ENCODE measurements around the gene MTARC2. TPM values are rescaled to one million over a fixed set of nuclear protein-coding genes. Genes with fewer than 3 reads are reported as not detected.

Gene MTARC2
- total RNA-seq, 1 donor from 2014 or later: not detected

GRCh38 chr1:220757441-220757840 lies 9.3 kb downstream of the MTARC2 start:
- Mint-ChIP-seq H3K27me3 (ENCODE audit: insufficient read depth, low read depth) (no peaks in the 10 kb centered on the region), H3K9me3 (no peaks in the 10 kb centered on the region), H3K4me1 (no peaks in the 10 kb centered on the region), H3K36me3 (peaks cover 2% of the 10 kb centered on the region), H3K27ac (no peak overlapping the region), H3K4me3 (no peak overlapping the region)
- H2AFZ ChIP-seq (replicated peaks): no peak overlapping the region
- no peaks in the 10 kb centered on the region for H3K27me3 ChIP-seq
- H3K9ac ChIP-seq: no peak overlapping the region
- no peaks in the 10 kb centered on the region for H3K79me2 ChIP-seq (ENCODE audit: low read depth)
- H4K20me1 ChIP-seq (ENCODE audit: low read depth): no peaks in the 10 kb centered on the region
- DNase-seq (ENCODE audit: low spot score): no peak
- H3K4me2 ChIP-seq: no peak overlapping the region
- H3K27ac ChIP-seq: no peak overlapping the region
- TF ChIP-seq EZH2 (IDR thresholded peaks at IDR 0.05) (no peak), EZH2phosphoT487 (IDR thresholded peaks at IDR 0.05) (no peak)
- TF ChIP-seq, protein P1, sequence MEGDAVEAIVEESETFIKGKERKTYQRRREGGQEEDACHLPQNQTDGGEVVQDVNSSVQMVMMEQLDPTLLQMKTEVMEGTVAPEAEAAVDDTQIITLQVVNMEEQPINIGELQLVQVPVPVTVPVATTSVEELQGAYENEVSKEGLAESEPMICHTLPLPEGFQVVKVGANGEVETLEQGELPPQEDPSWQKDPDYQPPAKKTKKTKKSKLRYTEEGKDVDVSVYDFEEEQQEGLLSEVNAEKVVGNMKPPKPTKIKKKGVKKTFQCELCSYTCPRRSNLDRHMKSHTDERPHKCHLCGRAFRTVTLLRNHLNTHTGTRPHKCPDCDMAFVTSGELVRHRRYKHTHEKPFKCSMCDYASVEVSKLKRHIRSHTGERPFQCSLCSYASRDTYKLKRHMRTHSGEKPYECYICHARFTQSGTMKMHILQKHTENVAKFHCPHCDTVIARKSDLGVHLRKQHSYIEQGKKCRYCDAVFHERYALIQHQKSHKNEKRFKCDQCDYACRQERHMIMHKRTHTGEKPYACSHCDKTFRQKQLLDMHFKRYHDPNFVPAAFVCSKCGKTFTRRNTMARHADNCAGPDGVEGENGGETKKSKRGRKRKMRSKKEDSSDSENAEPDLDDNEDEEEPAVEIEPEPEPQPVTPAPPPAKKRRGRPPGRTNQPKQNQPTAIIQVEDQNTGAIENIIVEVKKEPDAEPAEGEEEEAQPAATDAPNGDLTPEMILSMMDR (IDR thresholded peaks at IDR 0.05): no peak
- H3K4me1 ChIP-seq: no peaks in the 10 kb centered on the region
- no peaks in the 10 kb centered on the region for H3F3A ChIP-seq (ENCODE audit: low read depth)
- H3K4me3 ChIP-seq: no peak overlapping the region
- no peaks in the 10 kb centered on the region for H3K36me3 ChIP-seq
- H3K9me3 ChIP-seq (ENCODE audit: low read depth): no peaks in the 10 kb centered on the region

GRCh38 chr1:220759147-220759546 lies 11.0 kb downstream of the MTARC2 start:
- DNase-seq (ENCODE audit: low spot score): no peak
- Histone ChIP-seq H3K4me2 (no peak overlapping the region), H3F3A (ENCODE audit: low read depth) (no peaks in the 10 kb centered on the region), H4K20me1 (ENCODE audit: low read depth) (no peaks in the 10 kb centered on the region), H3K27ac (no peak overlapping the region), H3K4me1 (no peaks in the 10 kb centered on the region), H3K36me3 (no peaks in the 10 kb centered on the region), H3K9me3 (ENCODE audit: low read depth) (no peaks in the 10 kb centered on the region), H2AFZ (replicated peaks) (no peak overlapping the region), H3K79me2 (ENCODE audit: low read depth) (no peaks in the 10 kb centered on the region), H3K9ac (no peak overlapping the region), H3K4me3 (no peak overlapping the region), H3K27me3 (no peaks in the 10 kb centered on the region)
- Mint-ChIP-seq H3K9me3 (no peaks in the 10 kb centered on the region), H3K4me3 (no peak overlapping the region), H3K36me3 (peaks cover 2% of the 10 kb centered on the region), H3K27me3 (ENCODE audit: insufficient read depth, low read depth) (no peaks in the 10 kb centered on the region), H3K27ac (no peak overlapping the region), H3K4me1 (no peaks in the 10 kb centered on the region)
- TF ChIP-seq, protein P1 (IDR thresholded peaks at IDR 0.05): no peak
- TF ChIP-seq EZH2phosphoT487 (IDR thresholded peaks at IDR 0.05): no peak

DNA sequence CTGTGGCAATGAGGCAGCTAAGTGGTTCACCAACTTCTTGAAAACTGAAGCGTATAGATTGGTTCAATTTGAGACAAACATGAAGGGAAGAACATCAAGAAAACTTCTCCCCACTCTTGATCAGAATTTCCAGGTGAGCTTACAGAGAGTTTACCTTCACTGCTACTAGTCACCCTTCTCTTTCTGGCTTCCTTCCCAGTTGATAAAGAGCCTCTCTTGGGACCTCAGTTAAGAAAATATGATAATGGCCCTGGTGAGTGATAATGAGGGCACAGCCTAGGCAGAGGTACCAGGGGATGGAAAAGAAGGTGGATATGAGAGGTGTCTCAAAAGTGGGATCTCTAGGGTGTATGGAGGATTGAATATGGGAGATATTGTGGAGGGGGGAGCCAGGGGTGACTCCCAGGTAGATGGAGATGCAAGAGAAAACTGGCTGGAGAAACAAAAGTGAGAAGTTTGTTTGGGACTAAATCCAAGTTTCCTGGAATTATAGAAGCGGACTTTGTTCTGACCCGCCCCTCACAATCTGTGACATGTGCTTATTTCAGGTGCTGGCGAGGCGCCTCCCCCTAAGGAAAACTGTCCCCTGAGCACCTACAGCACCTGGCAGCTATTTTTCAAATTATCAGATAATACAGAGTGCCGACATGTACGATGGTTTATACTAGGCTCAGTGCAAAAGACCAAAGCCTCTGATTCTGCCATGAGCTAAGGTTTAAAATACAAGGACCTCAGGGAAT lies 13.7 kb downstream of the MTARC2 start:
- no peaks in the 10 kb centered on the region for H3K79me2 ChIP-seq (ENCODE audit: low read depth)
- TF ChIP-seq EZH2 (IDR thresholded peaks at IDR 0.05) (no peak), EZH2phosphoT487 (IDR thresholded peaks at IDR 0.05) (no peak)
- TF ChIP-seq, protein P1 (IDR thresholded peaks at IDR 0.05): no peak
- H3K27ac ChIP-seq: no peak overlapping the region
- H3K27me3 ChIP-seq: no peaks in the 10 kb centered on the region
- no peaks in the 10 kb centered on the region for H3K36me3 ChIP-seq
- no peaks in the 10 kb centered on the region for H4K20me1 ChIP-seq (ENCODE audit: low read depth)
- DNase-seq (ENCODE audit: low spot score): no peak
- H2AFZ ChIP-seq (replicated peaks): no peak overlapping the region
- H3F3A ChIP-seq (ENCODE audit: low read depth): no peaks in the 10 kb centered on the region
- no peaks in the 10 kb centered on the region for H3K9me3 ChIP-seq (ENCODE audit: low read depth)
- Mint-ChIP-seq H3K36me3 (no peaks in the 10 kb centered on the region), H3K4me3 (no peak overlapping the region), H3K27me3 (ENCODE audit: insufficient read depth, low read depth) (no peaks in the 10 kb centered on the region), H3K9me3 (no peaks in the 10 kb centered on the region), H3K4me1 (no peaks in the 10 kb centered on the region), H3K27ac (no peak overlapping the region)
- no peak overlapping the region for H3K4me2 ChIP-seq
- H3K4me3 ChIP-seq: no peak overlapping the region
- H3K4me1 ChIP-seq: no peaks in the 10 kb centered on the region
- no peak overlapping the region for H3K9ac ChIP-seq
